ENCODE results near the gene KDR.

The KDR gene

DNA sequence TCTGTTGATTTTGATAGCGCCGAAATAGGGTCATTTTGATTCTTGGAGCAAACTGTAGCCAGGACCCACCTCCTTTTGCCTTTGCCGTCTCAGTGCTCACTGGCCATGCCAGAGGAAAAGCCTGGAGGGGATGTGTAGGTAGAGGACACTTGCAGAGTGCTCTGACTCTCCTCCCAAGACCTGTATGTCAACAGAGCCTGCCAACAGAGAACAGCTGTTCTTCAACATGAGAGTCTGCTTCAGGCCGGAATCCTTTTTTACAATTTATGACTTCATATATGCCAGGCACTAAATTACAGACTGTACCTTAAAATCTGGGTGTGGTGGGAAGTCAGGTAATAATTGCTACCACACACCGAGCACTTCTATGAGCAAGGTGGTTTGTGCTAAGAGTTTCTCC, 94.2 kb downstream of the KDR start:
- DNase-seq (ENCODE audit: extremely low read depth in 1 of 2, low read depth in 1 of 2), result no peak

DNA sequence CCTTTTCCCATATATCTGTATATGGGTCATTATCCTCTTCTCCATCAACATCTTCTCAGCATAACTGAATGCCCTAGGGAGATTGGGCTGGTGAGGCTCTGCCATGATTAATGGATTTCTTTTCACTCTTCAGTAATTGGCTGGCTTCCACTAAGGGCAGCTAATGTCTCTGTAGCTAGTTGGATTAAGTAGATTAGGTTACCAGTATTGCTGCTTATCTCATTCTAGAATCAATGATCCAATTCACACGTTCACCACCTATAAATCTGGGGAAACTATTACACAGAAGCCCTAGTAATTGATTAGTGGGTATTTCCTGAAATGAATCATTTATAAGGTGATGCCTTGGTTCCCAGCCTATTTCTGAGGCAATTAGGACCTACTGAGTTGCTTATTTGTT, 94.8 kb downstream of the KDR start:
- no peak for DNase-seq (ENCODE audit: extremely low read depth in 1 of 2, low read depth in 1 of 2)

DNA sequence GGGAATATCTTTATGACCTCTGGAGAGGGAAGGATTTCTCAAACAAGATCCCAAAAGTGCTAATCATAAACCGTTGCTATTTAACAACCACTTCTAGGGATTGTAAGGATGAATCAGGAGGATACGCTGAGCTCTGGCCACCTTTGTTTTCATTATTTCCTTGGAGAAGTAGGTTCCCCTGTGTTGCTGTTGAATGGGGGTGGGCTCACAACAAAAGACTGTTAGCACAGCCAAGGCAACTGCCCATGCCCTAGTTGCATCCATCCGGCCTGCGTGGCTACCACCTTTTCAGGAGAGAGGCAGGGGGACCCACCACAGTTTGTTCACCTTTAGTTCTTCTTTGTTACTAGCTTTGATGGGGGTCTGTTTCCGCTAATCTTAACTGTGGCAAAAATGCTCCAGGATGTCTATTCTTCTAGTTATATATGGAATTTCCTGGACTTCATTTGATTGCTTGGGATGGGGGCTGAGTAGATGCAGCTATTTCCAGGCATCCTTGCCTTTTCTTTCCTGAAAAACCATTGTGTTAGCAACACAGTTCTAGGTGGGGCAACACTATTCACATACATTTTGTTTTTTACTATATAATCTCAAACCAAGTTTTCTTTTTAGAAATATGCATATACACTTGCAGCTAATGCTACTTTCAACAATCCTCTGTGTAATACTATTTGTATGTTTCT, 95.4 kb downstream of the KDR start:
- no peak for DNase-seq (ENCODE audit: extremely low read depth in 1 of 2, low read depth in 1 of 2)

DNA sequence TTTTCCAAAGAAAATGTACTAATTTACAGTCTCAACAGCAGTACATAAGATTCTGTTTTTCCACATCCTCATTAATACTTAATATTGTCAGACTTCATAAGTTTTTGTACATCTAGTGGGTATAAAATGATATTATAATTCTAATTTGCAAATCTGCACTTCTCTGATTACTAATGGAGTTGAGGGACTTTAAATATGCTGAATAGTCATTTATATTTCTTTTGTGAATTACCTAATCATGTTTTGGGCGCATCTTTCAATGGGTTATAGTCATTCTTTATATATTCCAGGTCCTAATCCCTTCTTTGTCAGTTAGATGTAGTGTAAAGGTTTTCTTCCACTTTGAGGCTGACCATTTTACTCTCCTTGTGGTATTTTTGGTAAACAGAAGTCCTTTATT, 96.1 kb downstream of the KDR start:
- no peak for DNase-seq (ENCODE audit: extremely low read depth in 1 of 2, low read depth in 1 of 2)

Data from activated CD8-positive, alpha-beta memory T cell treated with anti-CD3 and anti-CD28 coated beads for 1 hour (primary cell).